IPS-NIHi7 (cell line): Measurements from ENCODE around the gene PAX6.

Experiments used
- DNase-seq: peaks from one replicate; pipeline ENCODE4 v3.0.0; 2012; ENCODE audit warnings: mixed read lengths; ENCODE audit errors: extremely low spot score

The PAX6 gene

DNA sequence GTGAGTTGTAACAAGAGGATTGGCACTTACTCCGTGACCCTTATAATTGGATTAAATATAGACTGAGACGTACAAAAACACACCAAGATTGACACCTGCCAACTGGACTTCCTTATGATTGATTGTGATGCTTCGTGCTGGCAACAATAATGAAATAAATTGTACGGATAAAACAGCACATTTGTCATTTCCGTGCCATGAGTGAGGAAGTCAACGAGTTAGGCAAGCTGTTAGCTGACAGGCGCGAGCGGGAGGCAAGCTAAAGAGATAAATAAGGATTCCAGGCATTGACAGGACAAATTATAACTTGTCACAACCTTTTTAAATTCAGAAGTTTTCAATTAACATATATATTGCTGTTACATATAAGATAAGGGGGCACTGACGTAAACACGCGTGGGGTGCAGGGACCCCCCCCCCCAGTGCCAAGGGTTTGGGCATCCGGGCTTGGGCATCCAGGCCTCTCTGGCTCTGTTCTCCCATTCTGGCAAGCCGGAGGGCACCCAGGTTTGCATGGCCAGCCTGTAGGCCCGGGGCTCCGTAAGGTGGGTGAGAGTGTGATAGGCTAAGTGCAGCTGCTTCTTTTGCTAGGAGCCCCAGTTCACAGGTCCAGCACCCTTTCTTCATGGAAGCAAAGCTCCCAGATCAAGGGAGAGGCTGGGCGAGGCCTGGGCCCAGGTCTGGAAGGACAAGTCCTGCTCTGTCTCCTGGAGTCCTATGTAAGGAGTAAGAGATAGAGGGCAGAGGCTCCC, 11.2 kb upstream of the PAX6 start:
- no peak for DNase-seq

DNA sequence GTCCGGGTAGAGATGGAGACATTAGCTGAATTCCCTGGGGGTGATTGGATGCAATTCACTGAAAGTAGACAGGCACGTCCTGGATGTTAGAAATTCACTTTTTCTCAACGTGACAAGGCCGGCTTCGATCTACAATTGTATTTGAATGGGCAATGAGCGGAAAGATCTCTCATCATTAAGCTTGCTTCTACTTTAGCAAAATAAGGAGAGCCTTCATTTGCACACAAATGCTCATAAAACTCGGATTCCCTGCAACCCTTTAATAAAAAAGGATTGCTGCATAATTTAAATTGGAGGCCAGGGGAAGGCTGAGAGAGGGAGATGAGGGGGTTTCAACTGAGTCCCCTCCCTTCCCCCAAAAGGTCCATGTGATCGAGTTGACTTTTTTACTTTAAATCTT, 10.6 kb upstream of the PAX6 start:
- DNase-seq: no peak

DNA sequence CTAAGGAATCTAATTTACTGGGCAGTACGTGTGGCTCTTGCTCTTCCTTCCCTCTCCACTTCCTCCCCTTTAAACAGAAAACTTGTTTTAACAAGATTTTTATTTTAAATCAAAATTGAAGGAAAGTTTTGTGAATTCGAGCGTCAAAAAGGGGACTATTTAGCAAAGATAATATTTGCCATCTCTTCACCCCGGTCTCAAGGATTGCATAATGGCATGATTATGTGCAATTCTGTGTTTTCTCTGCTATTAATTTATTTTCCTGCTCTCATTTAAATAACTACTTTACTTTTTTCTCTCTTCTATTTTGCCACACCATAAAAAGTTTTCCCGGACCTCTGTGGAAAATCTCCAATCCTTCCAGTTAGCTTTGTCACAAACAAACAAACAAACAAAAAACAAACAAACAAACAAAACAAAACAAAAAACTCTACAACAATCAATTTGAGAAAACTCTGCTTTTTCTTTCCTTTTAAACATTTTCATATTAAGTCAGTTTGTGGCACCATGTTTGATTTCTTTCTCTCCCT, 10.2 kb upstream of the PAX6 start:
- no peak for DNase-seq

DNA sequence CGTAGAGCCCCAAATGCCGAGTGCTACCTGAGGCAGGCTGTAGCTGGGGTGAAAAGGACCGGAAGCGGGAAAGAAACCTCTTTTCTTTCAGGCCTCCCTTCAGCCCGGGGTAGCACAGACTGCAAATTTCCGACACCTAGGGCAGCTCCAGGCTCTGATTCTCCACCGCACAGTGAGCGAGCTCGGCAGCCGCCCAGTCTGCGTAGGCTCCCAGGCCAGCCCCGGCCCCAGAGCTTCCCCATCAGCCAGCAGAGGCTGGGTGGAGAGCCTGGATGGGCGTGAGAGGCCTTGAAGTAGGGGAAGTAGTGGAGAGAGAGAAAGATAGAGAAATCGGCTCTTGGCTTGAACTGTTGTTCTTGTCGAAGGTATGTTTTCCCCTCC, 9.3 kb upstream of the PAX6 start:
- no peak for DNase-seq

DNA sequence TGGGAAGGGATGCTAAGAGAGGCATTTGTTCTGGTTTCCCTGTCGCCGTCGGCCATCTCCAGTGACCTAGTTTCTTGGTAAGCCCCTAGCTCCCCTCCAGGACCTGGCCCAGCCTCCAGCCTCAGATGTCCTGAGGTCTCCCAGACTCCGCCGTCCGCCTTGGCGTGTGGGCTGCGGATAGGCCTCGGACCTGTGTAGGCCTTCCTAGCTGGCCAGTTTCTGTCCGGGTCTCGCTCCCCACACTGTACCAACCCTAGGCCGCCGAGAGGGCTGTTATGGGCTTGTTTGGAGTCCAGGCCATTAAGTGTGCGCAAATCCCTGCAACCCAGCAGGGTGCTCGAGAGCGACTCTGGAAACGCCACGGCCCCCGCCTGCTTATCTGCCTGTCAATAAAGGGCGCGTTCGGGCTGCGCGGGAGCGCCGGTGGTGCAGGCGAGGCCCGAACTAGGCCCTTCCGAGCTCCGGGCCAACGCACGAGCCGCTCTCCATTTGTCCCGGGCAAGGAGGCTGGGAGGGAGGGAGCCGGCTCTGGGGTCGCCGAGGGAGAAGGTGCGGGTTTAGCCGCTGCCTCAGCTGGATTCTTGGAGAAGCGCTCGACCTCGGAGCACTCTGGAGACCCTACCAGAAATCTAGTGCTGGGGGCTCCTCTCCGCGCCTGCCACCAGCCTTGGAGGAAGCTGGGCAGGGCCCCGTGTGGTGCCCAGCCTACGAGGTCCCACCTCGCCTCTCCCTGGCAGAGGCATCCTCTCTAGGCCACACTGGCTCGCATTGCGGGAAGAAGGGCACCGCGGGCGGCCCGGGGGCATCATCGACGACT, 8.7 kb upstream of the PAX6 start:
- DNase-seq: no peak

DNA sequence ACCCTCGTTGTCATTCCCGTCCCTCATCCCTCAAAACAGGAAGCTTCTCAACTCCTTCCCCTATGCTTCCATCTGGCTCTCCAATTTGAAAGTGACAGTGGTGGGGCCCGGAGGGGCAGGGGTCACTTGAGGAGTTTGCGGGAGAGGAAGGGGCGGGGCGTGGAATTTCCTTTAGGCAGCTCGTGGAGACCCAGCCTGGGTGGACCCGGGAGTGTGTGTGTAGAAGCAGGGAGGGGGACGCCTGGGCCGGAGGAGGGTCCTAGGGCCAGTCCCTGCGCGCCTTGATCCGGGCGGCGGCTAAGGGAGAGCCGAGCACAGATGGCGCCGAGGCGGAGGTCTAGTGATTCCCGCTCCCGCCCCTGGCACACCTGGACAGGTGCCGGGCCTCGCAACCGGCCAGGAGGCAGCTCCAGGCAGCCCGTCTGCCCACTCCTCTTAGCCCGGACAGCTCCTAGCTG, 7.8 kb upstream of the PAX6 start:
- no peak for DNase-seq

DNA sequence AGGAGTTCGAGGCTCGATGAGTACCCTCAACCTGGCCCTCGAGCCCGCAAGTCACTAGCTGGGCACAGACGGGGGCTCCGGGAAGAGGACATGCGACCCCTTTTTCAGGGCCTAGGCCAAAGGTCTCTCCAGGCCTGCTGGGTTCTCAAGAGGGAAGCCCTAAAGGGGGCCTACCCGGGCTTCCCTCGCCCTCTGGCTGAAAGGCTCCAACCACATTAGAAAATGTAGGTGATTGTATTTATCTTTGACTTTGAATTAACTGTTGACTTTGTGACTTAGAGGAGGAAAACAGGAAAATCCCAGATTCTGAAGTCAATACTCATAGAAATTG, 7.3 kb upstream of the PAX6 start:
- no peak for DNase-seq

DNA sequence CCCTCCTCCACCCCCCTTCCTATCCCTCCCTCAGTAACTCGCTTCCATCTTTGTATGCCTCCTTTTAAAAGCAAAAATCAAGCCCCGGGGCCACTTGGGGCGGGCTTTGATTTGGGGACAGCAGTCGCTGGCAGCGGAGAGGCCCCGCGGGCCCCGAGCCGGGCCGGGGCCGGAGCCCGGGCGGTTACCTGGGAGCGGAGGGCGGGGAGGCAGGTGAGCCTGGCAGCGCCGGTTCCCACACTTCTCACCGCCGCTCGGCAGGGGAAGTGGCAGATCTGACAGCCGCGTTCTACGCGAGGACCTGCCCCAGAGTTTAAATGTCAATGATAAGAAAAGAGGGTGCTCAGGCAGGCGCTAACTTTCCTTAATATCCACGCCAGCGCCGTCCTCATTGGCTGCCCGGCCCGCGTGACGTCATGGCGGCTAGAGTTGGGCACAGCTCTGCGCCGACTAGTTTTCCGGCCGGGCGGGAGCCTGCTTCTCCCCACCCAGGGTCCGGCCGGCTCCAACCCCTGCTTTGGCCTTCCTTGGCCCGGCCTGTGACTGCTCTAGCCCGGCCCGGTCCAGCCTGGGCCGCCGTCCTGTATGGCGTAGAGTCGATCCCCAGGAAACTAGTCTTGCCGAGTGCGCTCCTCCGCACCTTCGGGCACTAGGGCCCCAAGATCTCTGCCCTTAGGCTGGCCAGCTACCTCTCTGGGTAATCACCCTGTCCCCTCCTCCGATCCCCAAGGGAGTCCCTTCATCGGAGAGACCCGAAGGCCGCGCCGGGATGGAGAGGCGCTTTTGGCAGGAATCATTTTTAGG, 6.7 kb upstream of the PAX6 start:
- DNase-seq: no peak

DNA sequence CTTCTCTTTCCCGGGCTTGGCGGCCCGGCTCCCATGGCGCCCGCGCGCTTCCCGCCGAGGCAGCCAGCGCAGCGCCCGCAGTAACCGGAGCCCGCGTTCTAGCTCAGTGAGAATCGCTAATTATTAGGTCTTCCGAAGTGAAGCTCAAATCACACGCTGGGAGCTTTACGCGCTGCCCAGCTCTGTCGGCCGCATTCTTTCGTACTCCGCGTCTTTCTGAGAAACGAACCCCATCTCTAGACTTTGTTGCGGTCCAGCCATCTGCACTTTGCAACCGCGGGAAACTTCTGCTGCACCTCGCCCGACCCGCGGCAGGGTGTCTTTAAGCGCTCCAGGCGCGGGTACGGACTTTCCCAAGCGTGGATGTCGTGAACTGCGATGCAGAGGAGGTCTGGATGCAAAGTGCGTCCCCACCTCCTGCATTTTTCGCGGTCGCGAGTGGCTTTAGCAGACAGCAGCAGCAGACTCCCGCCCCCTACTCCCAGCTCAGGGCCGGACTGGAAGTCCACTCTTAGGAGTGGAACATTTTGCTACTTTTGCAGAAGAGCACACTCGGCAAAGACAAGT, 6.0 kb upstream of the PAX6 start:
- DNase-seq: no peak

DNA sequence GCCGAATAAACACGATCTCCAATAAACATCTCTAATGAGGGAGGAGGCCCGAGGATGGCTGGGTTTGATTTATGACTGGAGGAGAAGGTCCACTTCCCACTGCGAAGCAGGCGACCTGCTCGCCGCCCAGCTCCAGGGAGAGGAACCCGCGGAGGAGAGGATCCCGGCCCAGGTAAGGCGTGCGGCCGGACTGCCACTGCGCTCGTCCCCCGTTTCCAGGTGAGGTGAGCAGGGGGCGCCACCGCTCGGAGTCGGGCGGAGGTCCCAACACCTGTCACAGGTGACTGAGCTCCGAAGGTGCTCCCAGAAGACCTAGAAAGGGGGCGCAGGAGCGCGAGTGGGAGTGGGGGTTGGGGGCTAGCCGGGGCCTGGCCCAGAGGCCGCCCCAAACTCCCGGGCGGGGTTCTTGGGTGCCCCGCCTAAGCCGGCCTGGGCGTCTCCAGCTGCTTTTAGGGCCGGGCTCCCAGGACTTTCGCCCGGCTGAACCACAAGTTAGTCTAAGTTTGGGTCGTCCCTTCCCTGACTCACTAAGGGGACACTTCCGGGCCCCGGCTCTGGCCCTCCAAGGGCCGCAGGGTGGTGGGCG, 5.4 kb upstream of the PAX6 start:
- DNase-seq: no peak

DNA sequence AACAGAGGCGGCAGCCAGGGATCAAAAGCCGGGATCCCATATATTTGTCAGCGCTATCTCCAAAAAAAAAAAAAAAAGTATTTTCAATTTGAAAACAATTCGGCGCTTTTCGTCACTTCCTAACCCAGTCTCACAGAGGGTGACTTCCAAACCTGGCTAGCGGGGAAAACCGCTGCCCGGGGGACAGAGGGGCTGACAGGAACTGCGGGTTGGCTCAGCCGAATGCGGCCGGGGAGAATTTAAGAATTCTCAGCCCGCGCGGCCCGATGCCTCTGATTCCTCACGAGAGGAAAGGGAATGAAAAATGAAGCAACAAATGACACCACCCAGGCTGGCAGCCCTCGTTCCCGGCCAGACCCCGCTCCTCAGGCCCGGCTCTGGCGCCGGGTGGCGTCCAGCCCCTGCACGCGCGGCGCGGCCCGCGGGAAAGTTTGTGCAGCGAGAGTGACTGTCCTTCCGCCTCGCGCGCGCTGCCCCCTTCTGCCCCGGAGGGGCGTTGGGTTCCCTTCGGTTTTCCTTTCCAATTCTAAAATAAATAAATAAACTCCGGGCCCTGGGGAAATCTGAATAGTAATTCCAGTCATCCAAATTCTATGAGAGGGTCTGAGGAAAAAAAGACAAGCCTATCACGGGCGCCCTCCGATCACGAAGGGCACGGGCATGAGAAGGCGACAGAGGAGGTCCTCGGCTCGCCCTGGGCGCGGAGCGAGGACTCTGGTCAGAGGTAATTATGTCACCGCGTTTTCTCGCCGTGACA, 4.8 kb upstream of the PAX6 start:
- no peak for DNase-seq

DNA sequence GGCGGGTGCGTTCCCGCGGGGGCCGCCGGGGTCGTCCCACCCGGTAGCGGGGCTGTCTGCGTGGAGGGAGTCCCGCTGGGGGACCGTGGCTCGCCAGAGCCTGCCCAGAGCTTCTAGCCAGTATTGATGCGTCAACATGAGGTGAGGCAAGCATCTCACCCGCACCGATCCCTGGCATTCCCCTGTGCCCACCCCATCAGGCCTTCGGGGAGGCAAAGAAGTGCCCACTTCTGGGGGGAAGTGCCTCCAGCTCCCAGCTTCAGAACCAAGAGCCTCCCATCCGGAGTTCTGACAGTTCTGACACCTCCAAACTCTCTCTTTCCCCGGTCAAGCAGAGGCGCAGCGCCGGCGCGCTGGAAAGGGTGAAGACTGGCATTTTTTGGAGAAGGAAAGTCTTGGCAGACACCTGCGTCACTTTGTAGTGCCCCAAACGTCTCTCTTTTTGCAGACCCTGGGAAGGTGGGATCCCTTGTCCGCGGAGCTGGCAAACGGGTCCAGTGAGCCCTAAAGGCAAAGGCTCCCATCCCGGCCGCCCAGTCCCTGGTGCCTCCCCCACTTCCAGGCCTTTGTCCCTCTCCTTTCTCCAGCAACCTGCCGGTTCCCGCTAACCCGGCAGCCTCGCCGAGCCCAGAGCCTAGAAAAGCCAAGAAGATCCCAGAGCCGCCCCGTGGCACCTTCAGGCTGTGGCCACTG, 3.2 kb upstream of the PAX6 start:
- DNase-seq: no peak

DNA sequence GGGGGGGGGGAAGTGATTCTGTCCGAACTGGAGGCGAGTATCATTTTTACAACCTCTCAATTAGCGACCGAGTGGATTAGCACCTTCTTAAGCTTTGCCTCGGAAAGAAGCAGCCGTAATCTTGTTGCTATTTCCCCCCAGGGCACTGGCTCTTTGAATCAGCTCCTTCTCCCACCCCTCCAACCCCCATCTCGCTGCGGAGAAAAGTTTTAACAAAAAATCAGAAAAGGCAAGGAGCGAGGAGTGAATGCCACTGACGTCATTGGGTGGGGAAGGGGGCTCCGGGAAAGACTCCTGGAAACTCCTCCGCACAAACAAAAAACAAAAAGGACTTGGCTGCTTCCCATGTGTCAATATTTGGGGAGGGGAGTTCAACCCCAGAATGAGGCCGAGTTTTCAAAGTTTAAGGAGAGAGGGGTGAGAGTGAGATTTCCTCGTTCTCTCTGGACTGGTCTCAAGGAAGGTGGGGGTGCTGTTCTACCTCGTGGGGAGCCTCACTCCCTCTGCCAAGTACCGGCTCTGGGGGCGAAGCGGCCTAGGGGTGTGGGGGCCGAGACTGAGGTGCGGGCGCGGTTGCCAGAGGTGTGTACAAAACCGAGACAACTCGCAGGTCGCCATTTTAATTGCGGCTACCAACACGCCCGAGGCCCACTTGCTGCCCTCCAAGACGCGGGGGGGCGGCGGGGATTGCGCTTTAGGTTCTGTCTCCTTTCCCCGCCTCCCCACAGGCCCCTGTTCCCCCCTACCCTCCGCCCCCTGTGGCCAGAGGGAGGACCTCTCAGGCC, 2.5 kb upstream of the PAX6 start:
- DNase-seq: no peak

DNA sequence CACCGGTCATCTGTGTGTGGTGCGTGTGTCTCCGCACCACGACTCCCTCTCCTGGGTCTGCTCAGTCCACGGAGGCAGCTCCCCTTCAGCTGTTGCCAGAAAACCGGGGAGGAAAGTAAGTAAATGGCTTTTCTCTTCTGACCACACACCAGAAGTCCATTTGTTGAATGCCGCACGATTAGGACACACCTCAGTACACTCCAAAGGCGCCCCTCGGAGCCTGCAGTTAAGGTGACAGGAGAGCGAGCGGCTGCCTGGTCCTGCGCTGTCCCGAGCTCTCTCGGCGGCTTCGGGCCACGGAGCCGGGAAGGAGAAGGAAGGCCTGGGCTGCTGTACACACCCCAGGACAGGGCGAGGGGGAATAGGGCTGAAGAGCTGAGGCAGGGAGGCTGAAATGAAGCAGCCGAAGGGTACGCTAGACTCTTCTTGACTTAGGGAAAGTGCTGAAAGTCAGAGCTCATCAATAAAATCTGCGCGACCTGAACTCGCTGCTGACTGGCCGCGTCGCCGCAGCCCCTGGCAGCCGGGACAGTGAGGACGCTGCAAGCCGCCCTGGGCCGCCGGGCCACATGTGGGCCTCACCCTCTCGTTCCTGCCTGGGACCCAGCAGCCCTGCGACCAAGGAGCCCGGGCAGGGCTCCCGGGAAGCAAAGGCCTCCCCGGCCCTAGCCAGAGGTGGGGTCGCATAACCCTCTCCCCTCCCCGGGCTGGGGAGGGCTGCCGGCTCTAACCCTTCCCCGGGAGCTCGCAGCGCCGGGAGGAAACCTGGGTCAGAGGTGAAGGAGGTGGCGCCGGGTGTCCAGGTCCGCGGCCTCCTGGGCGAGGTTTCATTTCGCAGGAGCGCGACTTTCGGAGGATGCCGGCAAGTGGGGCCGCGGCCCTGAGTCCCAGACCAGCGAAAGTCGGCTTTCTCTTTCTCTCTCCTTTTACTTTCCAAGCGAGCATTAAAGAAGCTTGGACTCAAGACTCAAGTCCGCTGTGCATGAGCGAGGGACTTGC, 1.6 kb upstream of the PAX6 start:
- no peak for DNase-seq

DNA sequence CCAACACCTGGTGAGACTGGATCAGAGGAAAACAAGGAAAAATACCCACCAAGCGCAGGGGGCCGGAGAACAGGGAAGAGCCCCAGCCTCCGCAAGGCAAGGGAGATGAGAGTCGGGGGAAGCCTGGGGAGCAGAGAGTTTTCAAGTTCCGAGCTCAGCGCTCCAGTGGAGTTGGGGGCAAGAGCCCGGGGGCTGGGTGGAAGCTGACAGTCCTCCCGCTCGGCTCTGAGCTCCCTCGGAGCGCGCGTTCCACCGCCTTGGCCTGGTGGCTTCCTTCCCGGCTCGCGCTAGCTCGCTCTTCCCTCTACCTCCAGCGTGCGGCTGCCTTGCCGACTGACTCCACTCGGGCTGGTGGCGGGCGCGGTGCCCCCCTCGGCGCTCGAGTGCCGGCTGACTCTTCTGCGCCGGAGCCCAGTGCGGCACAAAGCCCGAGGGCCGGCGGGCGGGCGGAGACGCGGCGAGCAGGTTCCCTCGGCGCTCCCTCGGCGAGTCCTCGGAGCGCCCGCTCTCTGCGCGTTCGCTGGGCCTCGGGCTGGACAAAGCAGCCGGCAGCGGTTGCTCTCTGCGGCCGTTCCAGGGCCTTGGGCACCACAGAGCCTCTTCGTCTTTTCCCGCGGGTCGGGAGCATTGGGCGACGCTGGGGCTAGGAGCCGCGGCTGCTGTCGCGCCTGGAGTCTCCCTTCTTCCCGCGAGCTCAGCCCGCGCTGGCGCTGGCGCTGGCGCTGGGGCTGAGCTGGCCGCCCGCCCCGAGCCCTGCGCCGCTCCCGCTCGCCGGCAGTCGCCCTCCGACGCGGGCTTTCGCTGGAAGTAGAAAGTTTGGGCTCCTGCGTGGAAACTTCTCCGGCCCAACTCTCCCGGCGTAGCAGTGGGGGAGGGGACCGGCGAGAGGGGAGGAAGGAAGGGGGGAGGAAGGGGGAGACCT, 1.0 kb downstream of the PAX6 start:
- DNase-seq: no peak

DNA sequence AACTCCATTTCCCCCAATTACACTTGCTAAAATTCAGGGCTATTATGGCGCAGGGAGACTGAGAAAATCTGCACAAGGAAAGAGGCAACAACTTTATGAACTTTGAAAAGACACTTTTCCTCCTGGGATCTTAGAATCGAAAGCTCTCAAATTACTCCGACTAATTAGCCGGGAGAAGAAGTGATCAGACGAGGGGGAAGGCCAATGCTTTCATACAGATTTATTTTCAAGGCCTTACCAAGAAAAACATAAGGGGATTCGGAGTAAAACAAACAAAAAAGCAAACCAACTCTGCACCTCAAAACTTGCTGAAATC, 1.6 kb downstream of the PAX6 start:
- no peak for DNase-seq
